ENCODE measurements around the gene SIDT2. TPM values are rescaled to one million over a fixed set of nuclear protein-coding genes. Genes with fewer than 3 reads are reported as not detected.
"Not testable (repeated sequence)": the region's sequence is repeated elsewhere in the genome, so short reads cannot be mapped to it uniquely, and the experiment has no call there.

Gene SIDT2
- total RNA-seq, 1 experiment from 2014 or later = 27.6 TPM

DNA sequence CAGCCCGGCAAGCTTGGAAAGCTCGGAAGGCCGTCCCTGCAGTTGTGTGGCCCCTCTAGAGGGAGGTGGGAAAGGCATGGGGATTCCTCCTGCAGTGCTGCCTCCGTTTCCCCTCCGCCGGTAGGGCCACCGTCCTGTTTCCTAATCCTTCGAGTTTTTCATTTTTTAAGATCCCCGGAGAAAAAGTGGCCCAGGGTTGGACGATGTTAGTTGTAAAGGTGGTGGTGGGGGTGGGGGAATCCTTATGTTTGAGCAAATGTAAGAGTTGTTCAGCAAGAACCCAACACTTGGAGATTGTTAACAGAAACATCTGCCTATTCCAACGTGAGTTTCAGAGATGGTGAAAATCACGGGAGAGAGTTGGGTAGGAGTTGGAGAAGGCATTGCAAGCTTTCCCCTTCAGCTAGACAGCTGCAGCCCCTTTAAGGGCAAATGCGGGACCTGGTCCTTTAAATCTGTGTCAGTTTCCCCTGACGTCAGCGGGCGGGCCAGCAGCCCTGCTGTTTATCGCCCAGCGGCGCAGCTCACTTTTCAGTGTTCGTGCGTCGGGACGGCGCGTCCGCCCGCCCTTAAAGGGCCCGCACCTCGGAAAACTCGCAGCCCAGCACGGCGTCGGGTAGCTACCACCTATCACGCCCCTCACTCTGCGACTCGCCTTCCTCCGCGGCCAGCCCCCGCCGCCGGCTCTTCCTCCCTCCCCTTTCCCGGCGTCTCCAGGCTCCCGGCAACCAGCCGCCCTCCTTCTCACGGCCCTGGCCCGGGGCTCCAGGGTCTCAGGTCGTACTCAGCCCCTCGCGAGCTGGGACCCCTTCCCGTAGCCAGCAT lies at the start of gene SIDT2 (continued):
- TF ChIP-seq, protein P1, sequence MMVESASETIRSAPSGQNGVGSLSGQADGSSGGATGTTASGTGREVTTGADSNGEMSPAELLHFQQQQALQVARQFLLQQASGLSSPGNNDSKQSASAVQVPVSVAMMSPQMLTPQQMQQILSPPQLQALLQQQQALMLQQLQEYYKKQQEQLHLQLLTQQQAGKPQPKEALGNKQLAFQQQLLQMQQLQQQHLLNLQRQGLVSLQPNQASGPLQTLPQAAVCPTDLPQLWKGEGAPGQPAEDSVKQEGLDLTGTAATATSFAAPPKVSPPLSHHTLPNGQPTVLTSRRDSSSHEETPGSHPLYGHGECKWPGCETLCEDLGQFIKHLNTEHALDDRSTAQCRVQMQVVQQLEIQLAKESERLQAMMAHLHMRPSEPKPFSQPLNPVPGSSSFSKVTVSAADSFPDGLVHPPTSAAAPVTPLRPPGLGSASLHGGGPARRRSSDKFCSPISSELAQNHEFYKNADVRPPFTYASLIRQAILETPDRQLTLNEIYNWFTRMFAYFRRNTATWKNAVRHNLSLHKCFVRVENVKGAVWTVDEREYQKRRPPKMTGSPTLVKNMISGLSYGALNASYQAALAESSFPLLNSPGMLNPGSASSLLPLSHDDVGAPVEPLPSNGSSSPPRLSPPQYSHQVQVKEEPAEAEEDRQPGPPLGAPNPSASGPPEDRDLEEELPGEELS (CRISPR knock-in tag; IDR thresholded peaks at IDR 0.05) = peak; percentile 67; the same call in 1 of the 2 replicates
- peak; percentile 65; the same call in 1 of the 2 replicates for TF ChIP-seq NFATC4 (CRISPR knock-in tag; IDR thresholded peaks at IDR 0.05)

DNA sequence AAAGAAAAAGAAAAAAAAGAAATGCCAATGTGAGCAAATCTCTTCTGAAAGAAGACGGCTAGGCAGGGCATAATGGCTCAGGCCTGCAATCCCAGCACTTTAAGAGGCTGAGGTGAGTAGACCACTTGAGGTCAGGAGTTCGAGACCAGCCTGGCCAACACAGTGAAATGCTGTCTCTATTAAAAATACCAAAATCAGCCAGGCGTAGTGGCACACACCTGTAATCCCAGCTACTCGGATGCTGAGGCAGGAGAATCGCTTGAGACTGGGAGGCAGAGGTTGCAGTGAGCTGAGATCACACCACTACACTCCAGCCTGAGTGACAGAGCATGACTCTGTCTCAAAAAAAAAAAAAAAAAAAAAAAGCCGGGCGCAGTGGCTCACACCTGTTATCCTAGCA lies 48.1 kb upstream of the SIDT2 start:
- POLR2A ChIA-PET = interaction anchor here (0.7 kb wide), 1 partner anchor 26 kb away, joined by 3 read pairs; no protein-coding TSS in a partner anchor
- H3K27ac Mint-ChIP-seq; CTCF ChIA-PET; ATAC-seq; H3K4me3 Mint-ChIP-seq; H3K4me1 Mint-ChIP-seq; DNase-seq (ENCODE audit: low spot score); H3K9me3 Mint-ChIP-seq; H3K36me3 Mint-ChIP-seq; H3K27me3 Mint-ChIP-seq (ENCODE audit: low read depth): not testable (repeated sequence)

DNA sequence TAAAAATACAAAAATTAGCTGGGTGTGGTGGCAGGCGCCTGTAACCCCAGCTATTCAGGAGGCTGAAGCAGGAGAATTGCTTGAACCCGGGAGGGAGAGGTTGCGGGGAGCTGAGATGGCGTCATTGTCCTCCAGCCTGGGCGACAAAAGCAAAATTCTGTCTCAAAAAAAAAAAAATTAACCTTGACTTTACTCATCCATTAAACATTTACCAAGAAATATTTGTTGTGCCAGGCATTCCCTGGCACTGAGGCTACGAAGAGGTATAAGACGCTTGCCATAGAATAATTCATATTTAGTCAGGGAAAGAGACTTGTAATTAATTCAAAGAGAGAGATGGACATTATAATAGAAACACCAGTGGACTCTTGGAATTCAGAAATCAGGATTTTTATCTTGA lies 47.7 kb upstream of the SIDT2 start:
- ChIA-PET CTCF (no interaction called here), POLR2A (interaction anchor here (0.7 kb wide), 1 partner anchor 26 kb away, joined by 3 read pairs; no protein-coding TSS in a partner anchor)
- H3K36me3 Mint-ChIP-seq = no peaks in the 10 kb centered on the region
- ATAC-seq (no peak), DNase-seq (ENCODE audit: low spot score) (no peak)
- H3K27me3 Mint-ChIP-seq (ENCODE audit: low read depth) = no peaks in the 10 kb centered on the region
- no peak overlapping the region for H3K27ac Mint-ChIP-seq
- H3K9me3 Mint-ChIP-seq = no peaks in the 10 kb centered on the region
- TF ChIP-seq, protein P2, sequence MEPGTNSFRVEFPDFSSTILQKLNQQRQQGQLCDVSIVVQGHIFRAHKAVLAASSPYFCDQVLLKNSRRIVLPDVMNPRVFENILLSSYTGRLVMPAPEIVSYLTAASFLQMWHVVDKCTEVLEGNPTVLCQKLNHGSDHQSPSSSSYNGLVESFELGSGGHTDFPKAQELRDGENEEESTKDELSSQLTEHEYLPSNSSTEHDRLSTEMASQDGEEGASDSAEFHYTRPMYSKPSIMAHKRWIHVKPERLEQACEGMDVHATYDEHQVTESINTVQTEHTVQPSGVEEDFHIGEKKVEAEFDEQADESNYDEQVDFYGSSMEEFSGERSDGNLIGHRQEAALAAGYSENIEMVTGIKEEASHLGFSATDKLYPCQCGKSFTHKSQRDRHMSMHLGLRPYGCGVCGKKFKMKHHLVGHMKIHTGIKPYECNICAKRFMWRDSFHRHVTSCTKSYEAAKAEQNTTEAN (CRISPR knock-in tag; IDR thresholded peaks at IDR 0.05) = no peak
- no peak for TF ChIP-seq RELA (CRISPR knock-in tag; IDR thresholded peaks at IDR 0.05; ENCODE audit: borderline replicate concordance)
- no peak for TF ChIP-seq ZNF232 (CRISPR knock-in tag; IDR thresholded peaks at IDR 0.05)
- TF ChIP-seq, protein P3, sequence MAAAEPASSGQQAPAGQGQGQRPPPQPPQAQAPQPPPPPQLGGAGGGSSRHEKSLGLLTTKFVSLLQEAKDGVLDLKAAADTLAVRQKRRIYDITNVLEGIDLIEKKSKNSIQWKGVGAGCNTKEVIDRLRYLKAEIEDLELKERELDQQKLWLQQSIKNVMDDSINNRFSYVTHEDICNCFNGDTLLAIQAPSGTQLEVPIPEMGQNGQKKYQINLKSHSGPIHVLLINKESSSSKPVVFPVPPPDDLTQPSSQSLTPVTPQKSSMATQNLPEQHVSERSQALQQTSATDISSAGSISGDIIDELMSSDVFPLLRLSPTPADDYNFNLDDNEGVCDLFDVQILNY (CRISPR knock-in tag; IDR thresholded peaks at IDR 0.05) = no peak
- no peak for TF ChIP-seq FOXK1 (CRISPR knock-in tag; IDR thresholded peaks at IDR 0.05)
- no peak for TF ChIP-seq ZNF416 (CRISPR knock-in tag; IDR thresholded peaks at IDR 0.05)
- TF ChIP-seq CREB1 (CRISPR knock-in tag; IDR thresholded peaks at IDR 0.05) = no peak
- no peak for TF ChIP-seq TP53 (CRISPR knock-in tag; IDR thresholded peaks at IDR 0.05)
- H3K4me1 Mint-ChIP-seq = no peaks in the 10 kb centered on the region
- no peak overlapping the region for H3K4me3 Mint-ChIP-seq

DNA sequence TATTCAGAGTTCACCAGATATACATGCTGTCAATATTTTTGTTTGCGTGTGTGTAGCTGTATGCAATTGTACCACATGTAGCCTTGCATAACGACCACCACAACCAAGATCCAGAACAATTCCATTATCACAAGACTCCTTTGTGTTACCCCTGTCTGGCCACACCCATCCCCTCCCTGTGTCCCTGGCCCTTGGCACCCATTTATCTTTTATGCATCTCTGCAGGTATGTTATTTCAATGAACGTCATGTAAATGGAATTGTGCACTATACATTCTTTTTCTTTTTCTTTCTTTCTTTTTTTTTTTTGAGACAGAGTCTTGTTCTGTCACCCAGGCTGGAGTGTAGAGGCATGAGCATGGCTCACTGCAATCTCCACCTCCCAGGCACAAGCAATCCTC lies 44.1 kb upstream of the SIDT2 start:
- Mint-ChIP-seq H3K27ac (no peak overlapping the region), H3K4me3 (no peak overlapping the region), H3K36me3 (no peaks in the 10 kb centered on the region), H3K9me3 (no peaks in the 10 kb centered on the region), H3K27me3 (ENCODE audit: low read depth) (no peaks in the 10 kb centered on the region; the same call in 1 of the 2 replicates), H3K4me1 (peaks cover 6% of the 10 kb centered on the region; the same call in 1 of the 2 replicates)
- CTCF ChIA-PET = no interaction called here
- ATAC-seq (no peak), DNase-seq (ENCODE audit: low spot score) (no peak)
- POLR2A ChIA-PET = no interaction called here
- TF ChIP-seq, protein P4, sequence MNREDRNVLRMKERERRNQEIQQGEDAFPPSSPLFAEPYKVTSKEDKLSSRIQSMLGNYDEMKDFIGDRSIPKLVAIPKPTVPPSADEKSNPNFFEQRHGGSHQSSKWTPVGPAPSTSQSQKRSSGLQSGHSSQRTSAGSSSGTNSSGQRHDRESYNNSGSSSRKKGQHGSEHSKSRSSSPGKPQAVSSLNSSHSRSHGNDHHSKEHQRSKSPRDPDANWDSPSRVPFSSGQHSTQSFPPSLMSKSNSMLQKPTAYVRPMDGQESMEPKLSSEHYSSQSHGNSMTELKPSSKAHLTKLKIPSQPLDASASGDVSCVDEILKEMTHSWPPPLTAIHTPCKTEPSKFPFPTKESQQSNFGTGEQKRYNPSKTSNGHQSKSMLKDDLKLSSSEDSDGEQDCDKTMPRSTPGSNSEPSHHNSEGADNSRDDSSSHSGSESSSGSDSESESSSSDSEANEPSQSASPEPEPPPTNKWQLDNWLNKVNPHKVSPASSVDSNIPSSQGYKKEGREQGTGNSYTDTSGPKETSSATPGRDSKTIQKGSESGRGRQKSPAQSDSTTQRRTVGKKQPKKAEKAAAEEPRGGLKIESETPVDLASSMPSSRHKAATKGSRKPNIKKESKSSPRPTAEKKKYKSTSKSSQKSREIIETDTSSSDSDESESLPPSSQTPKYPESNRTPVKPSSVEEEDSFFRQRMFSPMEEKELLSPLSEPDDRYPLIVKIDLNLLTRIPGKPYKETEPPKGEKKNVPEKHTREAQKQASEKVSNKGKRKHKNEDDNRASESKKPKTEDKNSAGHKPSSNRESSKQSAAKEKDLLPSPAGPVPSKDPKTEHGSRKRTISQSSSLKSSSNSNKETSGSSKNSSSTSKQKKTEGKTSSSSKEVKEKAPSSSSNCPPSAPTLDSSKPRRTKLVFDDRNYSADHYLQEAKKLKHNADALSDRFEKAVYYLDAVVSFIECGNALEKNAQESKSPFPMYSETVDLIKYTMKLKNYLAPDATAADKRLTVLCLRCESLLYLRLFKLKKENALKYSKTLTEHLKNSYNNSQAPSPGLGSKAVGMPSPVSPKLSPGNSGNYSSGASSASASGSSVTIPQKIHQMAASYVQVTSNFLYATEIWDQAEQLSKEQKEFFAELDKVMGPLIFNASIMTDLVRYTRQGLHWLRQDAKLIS (CRISPR knock-in tag; IDR thresholded peaks at IDR 0.05; ENCODE audit: borderline replicate concordance) = no peak
- TF ChIP-seq, protein P5, sequence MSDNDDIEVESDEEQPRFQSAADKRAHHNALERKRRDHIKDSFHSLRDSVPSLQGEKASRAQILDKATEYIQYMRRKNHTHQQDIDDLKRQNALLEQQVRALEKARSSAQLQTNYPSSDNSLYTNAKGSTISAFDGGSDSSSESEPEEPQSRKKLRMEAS (CRISPR knock-in tag; IDR thresholded peaks at IDR 0.05) = no peak
- TF ChIP-seq, protein P6, sequence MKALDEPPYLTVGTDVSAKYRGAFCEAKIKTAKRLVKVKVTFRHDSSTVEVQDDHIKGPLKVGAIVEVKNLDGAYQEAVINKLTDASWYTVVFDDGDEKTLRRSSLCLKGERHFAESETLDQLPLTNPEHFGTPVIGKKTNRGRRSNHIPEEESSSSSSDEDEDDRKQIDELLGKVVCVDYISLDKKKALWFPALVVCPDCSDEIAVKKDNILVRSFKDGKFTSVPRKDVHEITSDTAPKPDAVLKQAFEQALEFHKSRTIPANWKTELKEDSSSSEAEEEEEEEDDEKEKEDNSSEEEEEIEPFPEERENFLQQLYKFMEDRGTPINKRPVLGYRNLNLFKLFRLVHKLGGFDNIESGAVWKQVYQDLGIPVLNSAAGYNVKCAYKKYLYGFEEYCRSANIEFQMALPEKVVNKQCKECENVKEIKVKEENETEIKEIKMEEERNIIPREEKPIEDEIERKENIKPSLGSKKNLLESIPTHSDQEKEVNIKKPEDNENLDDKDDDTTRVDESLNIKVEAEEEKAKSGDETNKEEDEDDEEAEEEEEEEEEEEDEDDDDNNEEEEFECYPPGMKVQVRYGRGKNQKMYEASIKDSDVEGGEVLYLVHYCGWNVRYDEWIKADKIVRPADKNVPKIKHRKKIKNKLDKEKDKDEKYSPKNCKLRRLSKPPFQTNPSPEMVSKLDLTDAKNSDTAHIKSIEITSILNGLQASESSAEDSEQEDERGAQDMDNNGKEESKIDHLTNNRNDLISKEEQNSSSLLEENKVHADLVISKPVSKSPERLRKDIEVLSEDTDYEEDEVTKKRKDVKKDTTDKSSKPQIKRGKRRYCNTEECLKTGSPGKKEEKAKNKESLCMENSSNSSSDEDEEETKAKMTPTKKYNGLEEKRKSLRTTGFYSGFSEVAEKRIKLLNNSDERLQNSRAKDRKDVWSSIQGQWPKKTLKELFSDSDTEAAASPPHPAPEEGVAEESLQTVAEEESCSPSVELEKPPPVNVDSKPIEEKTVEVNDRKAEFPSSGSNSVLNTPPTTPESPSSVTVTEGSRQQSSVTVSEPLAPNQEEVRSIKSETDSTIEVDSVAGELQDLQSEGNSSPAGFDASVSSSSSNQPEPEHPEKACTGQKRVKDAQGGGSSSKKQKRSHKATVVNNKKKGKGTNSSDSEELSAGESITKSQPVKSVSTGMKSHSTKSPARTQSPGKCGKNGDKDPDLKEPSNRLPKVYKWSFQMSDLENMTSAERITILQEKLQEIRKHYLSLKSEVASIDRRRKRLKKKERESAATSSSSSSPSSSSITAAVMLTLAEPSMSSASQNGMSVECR (CRISPR knock-in tag; IDR thresholded peaks at IDR 0.05; ENCODE audit: borderline replicate concordance) = no peak
- TF ChIP-seq CBFB (CRISPR knock-in tag; IDR thresholded peaks at IDR 0.05; ENCODE audit: low read depth) (no peak), HMGA2 (CRISPR knock-in tag; IDR thresholded peaks at IDR 0.05) (no peak)

Data from WTC11 (cell line).